BJ (cell line): Measurements from ENCODE around the gene CHD1L. TPM values are rescaled to one million over a fixed set of nuclear protein-coding genes. Genes with fewer than 3 reads are reported as not detected.

Experiments
- CTCF ChIA-PET: fragments of 350-600 bp; formaldehyde crosslinking; extraction: SDS; loops from one replicate; lab custom pipeline; 2021; ENCODE audit warnings: antibody characterized with exemption, inconsistent platforms; lab: Yijun Ruan, JAX
- POLR2A ChIA-PET: fragments of 300-600 bp; sonication (Branson Sonifier 250); formaldehyde crosslinking; extraction: SDS; loops from one replicate; lab custom pipeline; 2021; ENCODE audit warnings: antibody characterized with exemption; lab: Charles Lee
- DNase-seq: peaks from one replicate; pipeline ENCODE4 v3.0.0-alpha.2; 2011; ENCODE audit warnings: low read depth
- H3K27me3 ChIP-seq: 2 replicates; pipeline ENCODE4 v1.6.0; 2011; ENCODE audit warnings: low read length; ENCODE audit not compliant: control insufficient read depth, insufficient read depth
- H3K36me3 ChIP-seq: 2 replicates; pipeline ENCODE4 v1.5.1; 2011; ENCODE audit warnings: low read length; ENCODE audit not compliant: control insufficient read depth, insufficient read depth
- H3K4me3 ChIP-seq: 2 replicates; pipeline ENCODE4 v1.5.1; 2011; ENCODE audit warnings: low read depth, mild to moderate bottlenecking, control low read depth, low read length
- polyA plus RNA-seq: library from polyadenylated mRNA; depleted of rRNA; stranded (reverse); fragments of >200 nt; gene quantifications from 2 replicates; pipeline ENCODE4 v1.2.3, GENCODE V29; 2011
- TF ChIP-seq, protein P1 (sequence below): IDR thresholded peaks from 2 replicates; pipeline ENCODE4 v1.5.1; 2011; ENCODE audit warnings: low read depth, mild to moderate bottlenecking, control low read depth, inconsistent platforms, low read length, moderate library complexity; ENCODE audit not compliant: insufficient read depth

The CHD1L gene
- polyA plus RNA-seq, 1 experiment: 20.2 TPM

DNA sequence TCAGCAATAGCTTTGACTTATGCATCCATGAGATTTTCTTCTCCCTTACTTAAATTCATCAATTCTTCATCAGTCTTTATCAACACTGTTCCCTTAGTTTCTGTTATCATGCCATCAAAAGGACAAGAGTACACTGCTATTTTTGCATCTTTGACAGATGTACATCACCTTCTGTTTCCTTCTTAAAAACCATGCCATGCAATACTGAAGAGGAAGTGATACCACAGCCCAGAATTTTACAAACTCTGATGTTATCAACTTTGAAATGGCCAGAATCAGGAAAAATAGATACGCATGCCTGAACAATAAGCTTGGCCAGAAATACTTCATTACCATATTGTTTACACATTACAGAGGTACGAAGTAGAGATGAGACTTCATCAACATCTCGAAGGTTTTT, 38.4 kb upstream of the CHD1L start:
- TF ChIP-seq, protein P1, sequence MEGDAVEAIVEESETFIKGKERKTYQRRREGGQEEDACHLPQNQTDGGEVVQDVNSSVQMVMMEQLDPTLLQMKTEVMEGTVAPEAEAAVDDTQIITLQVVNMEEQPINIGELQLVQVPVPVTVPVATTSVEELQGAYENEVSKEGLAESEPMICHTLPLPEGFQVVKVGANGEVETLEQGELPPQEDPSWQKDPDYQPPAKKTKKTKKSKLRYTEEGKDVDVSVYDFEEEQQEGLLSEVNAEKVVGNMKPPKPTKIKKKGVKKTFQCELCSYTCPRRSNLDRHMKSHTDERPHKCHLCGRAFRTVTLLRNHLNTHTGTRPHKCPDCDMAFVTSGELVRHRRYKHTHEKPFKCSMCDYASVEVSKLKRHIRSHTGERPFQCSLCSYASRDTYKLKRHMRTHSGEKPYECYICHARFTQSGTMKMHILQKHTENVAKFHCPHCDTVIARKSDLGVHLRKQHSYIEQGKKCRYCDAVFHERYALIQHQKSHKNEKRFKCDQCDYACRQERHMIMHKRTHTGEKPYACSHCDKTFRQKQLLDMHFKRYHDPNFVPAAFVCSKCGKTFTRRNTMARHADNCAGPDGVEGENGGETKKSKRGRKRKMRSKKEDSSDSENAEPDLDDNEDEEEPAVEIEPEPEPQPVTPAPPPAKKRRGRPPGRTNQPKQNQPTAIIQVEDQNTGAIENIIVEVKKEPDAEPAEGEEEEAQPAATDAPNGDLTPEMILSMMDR: no peak
- POLR2A ChIA-PET: no interaction called here

DNA sequence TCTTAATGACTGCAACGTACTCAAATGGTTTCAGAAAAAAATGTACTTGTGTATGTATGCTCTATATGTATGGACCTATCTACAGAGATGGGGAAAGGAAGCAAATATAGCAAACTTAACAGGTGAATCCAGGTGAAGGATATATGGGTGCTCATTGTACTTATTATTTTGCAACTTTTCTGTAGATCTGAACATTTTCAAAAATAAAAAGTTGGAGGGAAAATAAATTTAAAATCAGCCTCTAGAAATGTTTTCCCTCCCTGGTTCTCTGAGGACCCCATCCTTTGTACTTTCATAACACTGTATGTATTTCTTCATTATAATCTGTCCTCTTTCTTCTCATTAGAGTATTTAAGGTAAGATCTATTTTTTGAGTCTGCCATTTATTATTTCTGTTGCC, 35.3 kb upstream of the CHD1L start:
- CTCF ChIA-PET: no interaction called here
- POLR2A ChIA-PET: no interaction called here
- H3K36me3 ChIP-seq: no peaks in the 10 kb centered on the region
- no peak for DNase-seq
- TF ChIP-seq, protein P1: no peak
- H3K27me3 ChIP-seq: no peaks in the 10 kb centered on the region
- no peak overlapping the region for H3K4me3 ChIP-seq

More for the DNA sequence above, 38.4 kb upstream of the CHD1L start:
- no peak for DNase-seq
- no peak overlapping the region for H3K4me3 ChIP-seq
- CTCF ChIA-PET: no interaction called here
- H3K27me3 ChIP-seq: no peaks in the 10 kb centered on the region
- H3K36me3 ChIP-seq: no peaks in the 10 kb centered on the region

DNA sequence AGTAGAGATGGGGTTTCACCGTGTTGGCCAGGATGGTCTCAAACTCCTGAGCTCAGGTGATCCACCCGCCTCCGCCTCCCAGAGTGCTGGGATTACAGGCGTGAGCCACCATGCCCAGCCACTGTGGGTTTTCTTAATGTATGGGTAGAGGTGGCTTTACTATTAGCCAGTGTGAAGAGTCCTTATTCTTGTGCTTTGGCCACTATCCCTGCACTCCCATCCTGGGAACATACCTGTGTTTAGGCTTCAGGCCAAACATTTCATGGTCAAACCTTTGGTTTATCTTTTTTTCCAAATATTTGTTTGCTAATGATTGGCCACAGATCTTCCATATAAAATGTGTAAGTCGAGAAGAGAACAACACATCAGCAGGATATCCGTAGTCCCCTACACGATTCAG, 33.9 kb upstream of the CHD1L start:
- no peaks in the 10 kb centered on the region for H3K36me3 ChIP-seq
- TF ChIP-seq, protein P1: no peak
- no peaks in the 10 kb centered on the region for H3K27me3 ChIP-seq
- no peak overlapping the region for H3K4me3 ChIP-seq
- CTCF ChIA-PET: no interaction called here
- POLR2A ChIA-PET: no interaction called here
- no peak for DNase-seq

DNA sequence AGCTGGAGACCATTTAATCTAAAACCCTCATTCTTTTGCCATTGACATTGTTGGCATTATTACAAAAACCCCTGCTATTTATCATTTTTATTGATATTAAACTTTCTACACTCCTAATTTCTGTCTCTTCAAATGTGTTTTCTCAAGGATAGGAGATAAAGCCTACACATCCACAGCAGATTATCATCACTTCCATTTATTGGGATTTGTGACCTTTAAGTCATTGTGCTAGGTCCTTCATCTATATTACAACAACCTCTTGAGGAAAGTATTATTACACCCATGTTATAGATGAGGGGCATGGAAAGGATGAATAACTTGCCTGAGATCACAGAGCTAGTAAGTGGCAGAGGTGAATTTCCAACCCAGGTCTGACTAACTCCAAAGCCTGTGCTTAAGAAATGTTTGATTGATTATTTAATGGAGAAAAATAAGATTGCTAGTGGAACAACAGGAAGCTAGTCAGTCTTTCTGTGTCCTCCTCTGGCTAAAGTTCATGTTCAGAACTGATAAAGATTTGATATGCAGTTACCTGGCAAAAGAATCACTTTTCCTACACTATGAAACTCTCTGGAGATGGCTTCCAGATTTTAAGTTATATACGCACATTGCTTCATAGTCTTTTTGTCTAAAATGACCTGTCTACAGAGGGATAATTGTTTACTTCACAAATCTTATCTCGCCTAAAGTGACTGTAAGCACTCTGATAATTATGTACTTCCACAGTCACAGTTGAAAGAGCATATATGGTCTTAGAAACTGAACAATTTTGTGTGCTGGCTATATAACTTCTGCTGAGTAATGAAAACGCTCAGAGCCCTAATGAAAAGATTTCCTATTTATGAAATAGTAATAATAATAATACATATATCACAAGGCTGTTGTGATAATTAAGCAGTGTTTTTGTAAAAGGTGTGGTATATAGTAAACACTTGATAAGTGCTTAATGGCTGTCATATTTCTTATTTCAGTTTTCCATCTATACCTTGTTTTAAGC, 32.4 kb upstream of the CHD1L start:
- POLR2A ChIA-PET: no interaction called here
- Histone ChIP-seq H3K27me3 (no peaks in the 10 kb centered on the region), H3K36me3 (no peaks in the 10 kb centered on the region), H3K4me3 (no peak overlapping the region)
- DNase-seq: no peak
- CTCF ChIA-PET: no interaction called here
- TF ChIP-seq, protein P1: no peak

DNA sequence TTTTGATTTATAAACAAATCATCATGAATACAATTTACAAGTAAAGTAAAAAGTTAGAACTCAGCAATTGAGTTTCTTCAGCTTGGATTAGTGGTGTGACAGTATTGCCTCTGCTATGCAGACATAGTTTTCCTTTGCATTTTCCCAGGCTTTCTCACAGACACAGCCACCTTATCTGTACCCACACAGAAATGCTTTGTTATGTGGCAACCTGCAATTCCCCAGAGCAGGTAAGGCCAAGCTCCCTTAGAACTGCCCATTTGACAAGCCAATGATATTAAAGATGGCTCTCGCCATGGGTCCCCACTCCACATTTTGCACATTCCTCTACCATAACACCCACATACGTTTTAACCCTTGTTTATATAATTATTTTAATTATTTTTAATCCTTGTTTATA, 31.5 kb upstream of the CHD1L start:
- Histone ChIP-seq H3K36me3 (no peaks in the 10 kb centered on the region), H3K27me3 (no peaks in the 10 kb centered on the region), H3K4me3 (no peak overlapping the region)
- ChIA-PET POLR2A (no interaction called here), CTCF (no interaction called here)
- TF ChIP-seq, protein P1: no peak
- DNase-seq: no peak
